ENCODE results near the gene IGFL3.
"Not testable (repeated sequence)": the region's sequence is repeated elsewhere in the genome, so short reads cannot be mapped to it uniquely, and the experiment has no call there.

GRCh38 chr19:46102333-46102732 is 22.2 kb downstream of the IGFL3 start:
- TF ChIP-seq CTCF, POLR2AphosphoS5 (IDR thresholded peaks at IDR 0.05): not testable (repeated sequence)
